Inflammatory macrophage treated with lipopolysaccharide for 1 hour (primary cell): Measurements from ENCODE around the gene MC3R.
A peak's percentile ranks its signal among the peaks of the same experiment; 100 is the strongest.
"Not testable (repeated sequence)": the region's sequence is repeated elsewhere in the genome, so short reads cannot be mapped to it uniquely, and the experiment has no call there.

Experiments
- DNase-seq, 2 donors: peaks; one replicate each; pipeline ENCODE4 v3.0.0-alpha.2; 2020 to 2022

Gene MC3R

GRCh38 chr20:56247954-56248782 is at the start of gene MC3R:
Gene MC3R, plus strand, starts transcription at chr20:56248732. Its CDS starts 112 bp downstream, at chr20:56248844.
- peak; percentile 6 to 30 for DNase-seq

- DNase-seq = no peak
Observed at GRCh38 chr20:56200456-56200855, 48.1 kb upstream of the MC3R start.

DNA sequence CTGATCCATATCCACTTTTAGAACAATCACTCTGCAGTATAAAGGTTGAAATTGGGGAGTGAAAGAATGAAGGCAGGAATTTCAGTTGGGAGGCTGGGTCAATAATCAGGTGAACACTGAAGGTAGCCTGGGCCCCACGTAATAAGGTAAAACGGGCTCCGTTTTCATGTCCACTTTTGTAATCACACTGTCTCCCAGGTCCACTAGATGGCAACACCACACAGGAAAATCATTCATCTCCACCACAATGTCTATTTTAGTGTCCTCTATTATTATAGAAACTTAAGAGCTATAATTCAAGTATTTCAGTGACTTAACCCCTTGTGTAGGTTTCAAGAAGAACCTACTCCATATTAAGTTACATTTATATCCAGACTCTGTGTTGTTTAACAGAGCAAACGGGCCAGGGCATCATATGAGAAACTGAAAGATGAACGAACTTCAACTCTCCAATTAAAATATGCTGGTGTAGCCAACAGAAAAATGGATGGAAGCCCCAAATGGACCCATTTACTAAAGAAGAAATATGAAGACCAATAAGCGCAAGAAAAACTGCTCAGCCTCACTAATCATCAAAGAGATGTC is 45.9 kb upstream of the MC3R start:
- peak in 1 of 2 donors; percentile 2 for DNase-seq

GRCh38 chr20:56204206-56204605 is 44.3 kb upstream of the MC3R start:
- no peak for DNase-seq

- no peak for DNase-seq
Observed at GRCh38 chr20:56205346-56205745, 43.2 kb upstream of the MC3R start.

GRCh38 chr20:56207656-56208055 is 40.9 kb upstream of the MC3R start:
- DNase-seq = no peak

GRCh38 chr20:56208121-56208520 is 40.4 kb upstream of the MC3R start:
- no peak for DNase-seq

DNA sequence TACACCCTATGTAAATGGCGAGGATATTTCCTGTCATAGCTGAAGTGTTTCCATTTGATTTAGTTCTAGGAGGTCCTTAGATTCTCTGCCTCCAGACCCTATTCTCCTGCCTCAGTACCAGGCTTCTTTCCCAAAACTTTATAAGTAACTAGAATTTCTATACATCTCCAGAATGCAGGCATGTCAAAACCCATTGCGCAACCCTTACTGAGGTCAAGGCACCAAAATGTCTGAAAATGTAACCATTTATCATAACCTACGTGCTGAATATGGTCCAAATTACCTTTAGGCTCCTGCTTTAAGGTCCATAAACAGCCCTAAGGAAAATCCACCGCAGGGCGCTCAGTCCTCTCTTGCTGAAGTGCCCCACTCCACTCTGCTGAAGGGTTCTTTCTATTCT is 37.5 kb upstream of the MC3R start:
- DNase-seq = no peak

- no peak for DNase-seq
Observed at GRCh38 chr20:56212091-56212490, 36.4 kb upstream of the MC3R start.

- DNase-seq = no peak
Observed at GRCh38 chr20:56213321-56213720, 35.2 kb upstream of the MC3R start.

- no peak for DNase-seq
Observed at GRCh38 chr20:56215115-56215514, 33.4 kb upstream of the MC3R start.

DNA sequence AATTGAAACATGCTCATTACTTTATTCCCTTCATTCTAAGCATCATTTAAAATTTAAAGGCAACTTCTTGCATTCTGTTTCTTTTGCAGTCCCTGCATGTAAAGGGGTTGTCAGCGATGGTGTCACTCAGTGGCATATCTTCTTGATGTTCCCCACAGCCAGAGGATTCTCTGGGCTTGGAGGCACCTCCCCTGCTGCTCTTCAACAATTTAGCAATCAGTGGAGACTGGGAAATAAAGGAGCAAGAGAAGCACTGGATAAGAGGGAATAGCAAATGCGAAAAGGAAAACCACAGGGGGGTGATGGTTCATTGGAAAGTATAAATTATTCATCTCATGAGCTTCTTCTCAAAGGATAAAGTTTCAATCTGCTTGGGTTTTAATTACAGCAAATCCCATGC is 30.7 kb upstream of the MC3R start:
- DNase-seq = no peak

DNA sequence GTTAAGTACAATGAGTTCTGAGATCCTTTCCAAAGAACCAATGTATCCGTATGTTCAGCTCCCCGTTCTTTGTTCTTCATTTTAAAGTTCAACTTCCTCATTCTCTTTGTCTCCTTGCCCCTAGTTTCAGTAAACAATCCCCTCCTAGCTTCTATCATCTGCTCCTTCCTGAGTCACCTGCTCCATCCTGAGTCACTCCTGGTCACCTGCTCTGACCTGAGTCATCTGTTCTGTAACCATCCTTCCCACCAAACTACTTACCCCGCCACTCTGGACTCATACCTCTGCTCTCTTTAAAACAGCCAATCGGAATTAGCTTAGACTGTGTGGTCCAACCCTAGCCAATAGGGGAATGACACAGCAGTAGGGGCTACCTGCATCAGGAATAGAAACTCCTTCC is 27.3 kb upstream of the MC3R start:
- DNase-seq = not testable (repeated sequence)

- DNase-seq = no peak
Observed at GRCh38 chr20:56222201-56222600, 26.3 kb upstream of the MC3R start.

GRCh38 chr20:56222945-56223344 is 25.6 kb upstream of the MC3R start:
- no peak for DNase-seq

- DNase-seq = no peak
Observed at GRCh38 chr20:56223352-56223751, 25.2 kb upstream of the MC3R start.

DNA sequence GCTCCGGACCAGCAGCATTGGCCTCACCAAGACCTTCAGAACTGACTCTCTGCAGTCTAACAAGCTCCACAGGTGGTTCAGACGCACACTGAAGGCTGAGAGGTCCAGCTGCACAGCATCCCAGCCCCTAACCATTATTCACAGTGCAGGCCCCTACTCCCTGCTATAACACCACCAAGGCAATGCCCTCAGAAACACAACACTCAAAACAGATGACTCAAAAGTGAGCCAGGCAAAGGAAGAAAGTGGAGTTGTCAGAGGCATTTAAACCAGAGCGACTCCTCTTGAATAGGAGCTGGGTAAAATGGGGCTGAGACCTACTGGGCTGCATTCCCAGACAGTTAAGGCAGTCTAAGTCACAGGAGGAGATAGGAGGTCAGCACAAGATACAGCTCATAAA is 20.5 kb upstream of the MC3R start:
- no peak for DNase-seq

DNA sequence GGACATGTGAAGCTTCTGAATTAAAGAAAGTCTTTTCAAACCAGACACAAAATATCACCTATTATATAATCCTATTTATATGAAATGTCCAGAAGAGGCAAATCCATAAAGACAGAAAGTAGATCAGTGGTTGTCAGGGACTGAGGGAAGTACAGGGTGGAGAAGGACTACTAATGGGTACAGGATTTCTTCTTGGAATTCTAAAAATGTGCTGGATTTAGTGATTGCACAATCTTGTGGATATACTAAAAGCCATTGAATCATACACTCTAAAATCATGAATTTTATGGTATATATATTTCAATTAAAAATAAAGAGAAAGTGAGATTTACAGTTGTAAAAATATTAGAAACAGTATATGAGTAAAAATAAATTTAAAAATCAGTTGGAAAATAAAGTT is 18.7 kb upstream of the MC3R start:
- no peak for DNase-seq

- no peak for DNase-seq
Observed at GRCh38 chr20:56234110-56234509, 14.4 kb upstream of the MC3R start.

DNA sequence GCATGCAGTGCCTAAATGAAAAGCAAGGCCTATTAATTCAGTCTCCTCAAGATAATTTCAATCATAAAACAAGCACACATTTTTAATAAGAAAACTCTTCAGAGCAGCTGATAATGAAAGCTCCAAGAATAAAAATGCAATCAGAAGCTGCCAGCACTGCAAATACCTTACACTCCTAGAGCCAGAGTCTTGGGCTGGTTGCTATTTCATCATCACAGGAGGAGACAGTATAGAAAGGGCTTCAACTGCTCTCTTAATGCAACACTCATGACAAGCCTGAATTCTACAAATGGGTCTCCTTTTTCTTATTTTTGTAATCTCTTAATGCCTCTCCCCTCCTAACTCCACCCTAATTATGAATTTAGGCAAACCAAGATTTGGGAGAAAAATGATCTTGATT is 11.2 kb upstream of the MC3R start:
- DNase-seq = no peak

DNA sequence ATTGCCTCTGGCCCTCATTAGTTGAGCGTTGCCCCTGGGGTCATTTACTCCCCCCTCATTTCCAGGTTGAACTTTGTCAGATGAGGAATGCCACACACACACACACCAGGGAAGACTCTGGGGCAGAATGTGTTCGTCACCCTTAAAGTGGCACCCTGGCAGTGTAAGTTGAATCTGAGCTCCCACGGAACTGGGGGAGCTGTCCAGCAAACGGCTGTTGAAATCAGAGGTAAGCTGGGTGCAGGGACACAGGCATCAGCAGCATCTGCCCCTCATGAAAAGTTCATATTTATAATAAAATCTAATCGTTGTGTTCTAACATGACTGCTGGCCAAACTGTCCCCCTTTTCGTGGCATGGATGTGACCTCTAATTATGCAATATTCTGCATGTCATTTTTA is 4.3 kb upstream of the MC3R start:
- DNase-seq = no peak

GRCh38 chr20:56245761-56246160 is 2.8 kb upstream of the MC3R start:
- DNase-seq = no peak

- peak; percentile 1 to 4 for DNase-seq
Observed at GRCh38 chr20:56249244-56249955, 868 bp downstream of the MC3R start.

GRCh38 chr20:56249956-56250355 is 1.4 kb downstream of the MC3R start:
- DNase-seq = no peak
